ACC112 (cell line): ENCODE measurements around the gene MSRB1.
A peak's percentile ranks its signal among the peaks of the same experiment; 100 is the strongest.

Experiments used
- H2AFZ ChIP-seq: fragments of 200-600 bp; sonication (generic); one replicate; pipeline ENCODE4 v1.6.0; 2017; ENCODE audit warnings: antibody characterized with exemption, low read length; ENCODE audit not compliant: unreplicated experiment
- H3K27ac ChIP-seq: fragments of 200-600 bp; sonication (generic); 2 replicates; pipeline ENCODE4 v1.5.1; 2014; ENCODE audit warnings: low read depth, mild to moderate bottlenecking, antibody characterized with exemption, low read length, moderate library complexity
- H3K27me3 ChIP-seq: fragments of 200-600 bp; sonication (generic); 2 replicates; pipeline ENCODE4 v1.6.1; 2014; ENCODE audit warnings: mild to moderate bottlenecking, antibody characterized with exemption, low read length, moderate library complexity, mixed read lengths; ENCODE audit not compliant: insufficient read depth
- H3K36me3 ChIP-seq: fragments of 200-600 bp; sonication (generic); 2 replicates; pipeline ENCODE4 v1.6.1; 2016; ENCODE audit warnings: mild to moderate bottlenecking, antibody characterized with exemption, low read length, moderate library complexity, mixed read lengths; ENCODE audit not compliant: insufficient read depth
- H3K4me1 ChIP-seq: fragments of 200-600 bp; sonication (generic); one replicate; pipeline ENCODE4 v1.6.1; 2016; ENCODE audit warnings: low read length, mixed read lengths; ENCODE audit not compliant: insufficient read depth, unreplicated experiment, control insufficient read depth
- H3K4me3 ChIP-seq: fragments of 200-600 bp; sonication (generic); 2 replicates; pipeline ENCODE4 v1.5.1; 2014; ENCODE audit warnings: mild to moderate bottlenecking, low read depth, low read length
- H3K79me2 ChIP-seq: fragments of 200-600 bp; sonication (generic); one replicate; pipeline ENCODE4 v1.6.0; 2016; ENCODE audit warnings: low read length; ENCODE audit not compliant: control insufficient read depth, unreplicated experiment, insufficient read depth

Gene MSRB1

GRCh38 chr16:1933097-1933661 is 9.8 kb downstream of the MSRB1 start:
- H3K4me1 ChIP-seq = no peaks in the 10 kb centered on the region
- no peaks in the 10 kb centered on the region for H3K36me3 ChIP-seq
- no peak overlapping the region for H3K4me3 ChIP-seq
- no peak overlapping the region for H3K27ac ChIP-seq
- no peaks in the 10 kb centered on the region for H3K27me3 ChIP-seq
- H3K79me2 ChIP-seq = no peaks in the 10 kb centered on the region
- no peak overlapping the region for H2AFZ ChIP-seq

DNA sequence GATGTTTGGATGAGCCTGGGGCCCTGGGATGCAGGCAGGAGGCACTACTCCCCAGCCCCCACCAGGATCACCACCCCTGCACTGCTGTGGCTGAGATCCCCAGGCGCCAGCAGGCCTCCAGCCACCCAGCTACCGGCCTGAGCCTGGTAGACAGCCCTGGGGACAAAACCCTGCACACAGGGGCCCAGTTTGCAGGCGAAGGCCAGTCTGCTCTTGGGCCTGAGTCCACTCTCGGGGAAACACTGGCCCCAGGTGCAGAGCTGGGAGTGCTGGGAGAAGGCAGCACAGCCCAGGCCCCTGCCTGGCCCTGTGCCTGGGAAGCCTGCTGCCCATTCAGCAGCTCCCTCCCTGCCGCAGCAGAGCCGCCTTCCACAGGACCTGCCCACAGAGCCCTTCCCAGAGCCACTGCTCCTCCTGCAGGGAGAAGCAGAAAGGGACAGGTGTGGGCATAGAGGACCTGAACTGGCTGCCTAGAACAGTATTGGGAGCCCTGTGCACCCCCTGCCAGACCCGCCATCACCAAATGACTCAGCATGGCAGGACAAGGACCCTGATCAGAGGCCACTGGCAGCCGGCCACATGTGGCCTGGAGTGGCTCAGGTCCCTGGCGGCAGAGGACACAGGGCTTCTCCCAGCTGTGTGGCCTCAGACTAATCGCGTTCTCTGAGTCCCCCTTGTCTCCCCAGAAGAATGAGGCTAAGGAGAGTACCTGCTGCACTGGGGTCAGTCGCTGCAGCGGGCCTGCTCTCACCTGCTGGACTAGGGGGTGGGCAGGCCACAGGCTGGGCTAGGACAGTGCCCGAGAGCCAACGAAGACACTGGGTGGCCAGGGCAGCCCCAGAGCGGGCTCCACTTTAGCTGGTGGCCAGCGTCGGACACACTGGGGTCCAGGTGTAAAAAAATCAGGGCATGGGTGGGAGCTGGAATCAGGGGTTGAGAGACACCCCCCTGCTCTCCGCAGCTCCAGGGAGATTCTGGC is 10.7 kb downstream of the MSRB1 start:
- Histone ChIP-seq H2AFZ (no peak overlapping the region), H3K27ac (no peak overlapping the region)

DNA sequence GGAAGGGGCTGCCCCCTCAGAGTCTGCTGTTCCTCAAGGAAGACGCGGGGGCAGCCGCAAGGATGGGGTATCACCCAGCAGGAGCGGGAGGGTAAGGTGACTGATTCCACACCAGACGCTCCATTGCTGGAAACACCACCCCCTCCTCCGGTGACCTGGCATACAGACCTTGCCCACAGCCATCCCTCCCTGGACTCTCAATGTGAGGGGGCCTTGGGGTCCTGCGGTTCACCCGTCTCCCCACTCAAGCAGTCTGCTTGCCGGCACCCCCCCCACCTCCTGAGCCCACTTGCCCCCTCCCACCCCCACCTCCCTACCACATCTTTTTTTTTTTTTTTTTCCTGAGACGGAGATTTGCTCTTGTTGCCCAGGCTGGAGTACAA is 12.7 kb downstream of the MSRB1 start:
- Histone ChIP-seq H3K4me3 (no peak overlapping the region), H3K4me1 (no peaks in the 10 kb centered on the region), H3K36me3 (no peaks in the 10 kb centered on the region), H3K27me3 (no peaks in the 10 kb centered on the region), H2AFZ (no peak overlapping the region), H3K79me2 (no peaks in the 10 kb centered on the region), H3K27ac (no peak overlapping the region)

More for the DNA sequence above, 10.7 kb downstream of the MSRB1 start:
- Histone ChIP-seq H3K4me1 (no peaks in the 10 kb centered on the region), H3K27me3 (no peaks in the 10 kb centered on the region), H3K36me3 (no peaks in the 10 kb centered on the region), H3K4me3 (no peak overlapping the region), H3K79me2 (no peaks in the 10 kb centered on the region)

DNA sequence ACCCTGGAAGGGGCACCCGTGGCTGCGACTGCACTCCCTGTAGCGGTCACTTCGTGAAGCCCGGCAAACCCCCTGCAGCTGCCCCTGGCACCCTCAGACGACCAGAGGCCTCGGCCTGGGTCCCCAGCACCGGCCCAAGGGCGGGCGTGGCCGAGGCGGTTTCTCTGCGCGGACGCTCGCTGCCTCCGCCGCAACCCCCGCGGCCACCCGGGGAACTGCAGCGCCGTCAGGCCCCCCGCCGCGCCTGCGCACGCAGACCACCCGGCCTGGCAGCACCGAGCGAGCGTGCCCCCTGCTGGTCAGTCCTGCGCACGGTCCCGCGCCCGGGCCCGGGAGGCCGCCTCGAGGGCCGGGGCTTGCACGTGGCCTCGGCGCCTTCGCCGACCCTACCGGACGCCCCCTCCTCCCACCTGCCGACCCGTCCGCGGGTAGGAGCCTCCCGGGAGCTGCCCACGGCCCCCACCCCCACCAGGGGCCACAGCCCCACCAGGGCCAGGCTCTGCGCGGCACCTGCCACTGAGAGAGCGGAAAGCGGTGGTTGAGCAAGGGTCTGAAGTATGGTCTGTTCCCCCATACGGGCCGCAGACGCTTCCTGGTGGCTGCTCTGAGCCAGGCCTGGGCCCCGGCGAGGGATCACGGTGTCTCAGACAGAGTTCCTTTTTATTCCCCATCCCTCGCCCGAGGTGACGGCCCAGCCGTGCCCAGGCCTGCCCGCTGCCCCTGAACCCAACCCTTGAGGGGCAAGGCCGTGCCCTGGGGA is 13.2 kb downstream of the MSRB1 start:
- no peaks in the 10 kb centered on the region for H3K27me3 ChIP-seq
- no peak overlapping the region for H3K27ac ChIP-seq
- peak overlapping the region; percentile 94 for H2AFZ ChIP-seq
- H3K4me1 ChIP-seq = no peaks in the 10 kb centered on the region
- H3K79me2 ChIP-seq = no peaks in the 10 kb centered on the region
- H3K4me3 ChIP-seq = peak overlapping the region; percentile 71
- H3K36me3 ChIP-seq = no peaks in the 10 kb centered on the region

DNA sequence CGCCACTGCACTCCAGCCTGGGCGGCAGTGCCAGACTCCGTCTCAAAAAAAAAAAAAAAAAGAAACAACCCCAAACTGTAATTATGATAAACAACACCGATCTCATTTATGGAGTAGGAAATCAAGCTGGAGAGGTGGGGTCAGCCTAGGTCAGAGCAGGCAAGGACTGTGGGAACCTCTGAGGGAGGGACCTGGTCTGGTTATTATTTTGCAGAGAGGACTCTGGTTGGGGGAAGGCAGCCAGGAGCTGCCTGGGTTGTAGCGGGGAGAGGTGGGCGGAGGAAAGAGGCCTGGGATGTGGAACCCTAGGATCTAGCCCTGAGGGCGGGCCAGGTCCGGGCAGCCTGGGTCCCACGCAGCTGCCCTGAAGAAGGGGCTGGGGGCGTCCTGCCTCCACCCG is 13.9 kb downstream of the MSRB1 start:
- no peaks in the 10 kb centered on the region for H3K36me3 ChIP-seq
- H3K27me3 ChIP-seq = no peaks in the 10 kb centered on the region
- no peak overlapping the region for H3K27ac ChIP-seq
- H3K4me1 ChIP-seq = no peaks in the 10 kb centered on the region
- H3K79me2 ChIP-seq = no peaks in the 10 kb centered on the region
- H3K4me3 ChIP-seq = peak overlapping the region; percentile 71
- H2AFZ ChIP-seq = peak overlapping the region; percentile 81

GRCh38 chr16:1926271-1926670 is 16.7 kb downstream of the MSRB1 start:
- no peak overlapping the region for H2AFZ ChIP-seq
- no peaks in the 10 kb centered on the region for H3K79me2 ChIP-seq
- H3K27me3 ChIP-seq = peaks cover 14% of the 10 kb centered on the region
- no peak overlapping the region for H3K4me3 ChIP-seq
- H3K4me1 ChIP-seq = peaks cover 5% of the 10 kb centered on the region
- H3K27ac ChIP-seq = no peak overlapping the region
- H3K36me3 ChIP-seq = no peaks in the 10 kb centered on the region

GRCh38 chr16:1924095-1924494 is 18.9 kb downstream of the MSRB1 start:
- Histone ChIP-seq H3K27me3 (peaks cover 36% of the 10 kb centered on the region), H3K36me3 (no peaks in the 10 kb centered on the region), H3K79me2 (no peaks in the 10 kb centered on the region), H3K27ac (no peak overlapping the region), H3K4me1 (peaks cover 5% of the 10 kb centered on the region), H3K4me3 (no peak overlapping the region), H2AFZ (no peak overlapping the region)

DNA sequence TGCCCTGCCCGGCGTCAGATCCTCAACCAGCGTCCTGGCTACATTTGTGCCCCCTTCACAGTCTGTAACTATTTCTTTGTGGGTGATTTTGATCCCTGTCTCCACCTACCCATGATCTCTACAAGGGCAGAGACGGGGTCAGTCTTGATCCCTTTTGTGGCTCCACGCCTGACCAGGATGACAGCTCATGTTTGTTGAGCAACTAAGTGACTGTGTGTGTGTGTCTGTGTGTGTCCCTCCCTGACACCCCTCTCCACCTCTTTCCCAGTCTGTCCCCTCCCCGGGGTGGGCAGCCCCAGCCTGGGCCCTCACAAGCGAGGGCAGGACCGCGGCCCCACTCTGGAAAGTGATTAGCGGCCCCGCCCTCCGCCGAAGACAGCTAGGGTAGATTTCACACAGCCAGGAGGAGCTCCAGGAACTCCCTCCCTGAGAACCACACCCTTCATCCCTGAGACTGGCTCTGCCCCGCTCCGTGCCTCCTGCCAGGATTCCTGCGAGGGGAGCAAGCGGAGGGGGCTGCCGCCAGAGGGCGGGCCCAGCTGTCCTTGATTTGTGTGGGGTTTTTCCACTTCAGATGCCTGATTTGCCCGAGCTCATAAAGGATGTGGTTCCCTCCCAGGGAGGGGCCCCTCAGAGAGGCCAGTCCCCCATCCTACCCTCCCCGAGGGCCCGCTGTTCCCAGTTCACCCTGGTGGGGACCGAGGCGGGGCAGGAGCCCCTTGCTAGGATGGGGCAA is 19.5 kb downstream of the MSRB1 start:
- no peak overlapping the region for H3K27ac ChIP-seq
- H3K4me1 ChIP-seq = peaks cover 5% of the 10 kb centered on the region
- H3K4me3 ChIP-seq = no peak overlapping the region
- peaks cover 42% of the 10 kb centered on the region for H3K27me3 ChIP-seq
- no peaks in the 10 kb centered on the region for H3K36me3 ChIP-seq
- H2AFZ ChIP-seq = no peak overlapping the region
- H3K79me2 ChIP-seq = no peaks in the 10 kb centered on the region

DNA sequence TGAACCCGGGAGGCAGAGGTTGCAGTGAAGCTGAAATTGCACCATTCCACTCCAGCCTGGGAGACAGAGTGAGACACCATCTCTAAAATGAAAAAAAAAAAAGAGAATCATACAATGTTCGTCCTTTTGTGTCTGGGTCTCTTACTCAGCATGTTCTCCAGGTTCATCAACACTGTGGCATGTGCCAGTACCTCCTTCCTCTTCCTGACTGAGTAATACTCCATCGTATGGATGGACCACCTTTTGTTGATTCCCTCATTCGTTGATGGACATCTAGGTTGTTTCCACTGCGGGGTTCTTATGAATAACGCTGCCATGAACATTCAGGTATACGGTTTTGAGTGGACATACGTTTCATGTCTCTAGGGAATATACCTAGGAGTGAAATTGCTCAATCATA is 20.6 kb downstream of the MSRB1 start:
- Histone ChIP-seq H3K27me3 (peaks cover 48% of the 10 kb centered on the region), H2AFZ (no peak overlapping the region), H3K4me3 (no peak overlapping the region), H3K27ac (no peak overlapping the region), H3K36me3 (no peaks in the 10 kb centered on the region), H3K4me1 (peaks cover 5% of the 10 kb centered on the region), H3K79me2 (no peaks in the 10 kb centered on the region)

DNA sequence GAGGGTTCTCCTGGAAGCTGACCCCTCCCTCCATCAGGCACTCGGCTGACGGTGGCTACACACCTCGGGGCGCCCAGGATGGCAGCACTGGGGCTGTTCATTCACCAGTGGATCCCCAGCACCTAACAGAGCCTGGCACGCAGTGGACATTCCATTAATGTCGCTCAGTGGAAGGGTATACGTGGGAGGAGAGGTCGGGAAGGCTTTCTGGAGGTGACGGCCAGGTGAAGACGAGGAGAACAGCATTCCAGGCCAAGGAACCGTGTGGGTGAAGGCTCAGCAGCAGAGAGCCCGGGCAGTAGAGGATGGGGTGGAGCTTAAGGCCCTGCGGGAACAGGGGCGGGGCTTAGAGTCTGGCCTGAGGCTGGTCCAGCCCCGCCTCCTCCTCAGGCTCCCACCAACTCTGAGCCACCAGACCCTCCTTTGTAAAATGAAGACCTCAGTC is 22.2 kb downstream of the MSRB1 start:
- H3K4me3 ChIP-seq = no peak overlapping the region
- peaks cover 5% of the 10 kb centered on the region for H3K4me1 ChIP-seq

More for the DNA sequence above, 22.2 kb downstream of the MSRB1 start:
- Histone ChIP-seq H3K79me2 (no peaks in the 10 kb centered on the region), H2AFZ (no peak overlapping the region), H3K36me3 (no peaks in the 10 kb centered on the region), H3K27ac (no peak overlapping the region), H3K27me3 (peaks cover 60% of the 10 kb centered on the region)
